Pulmonary artery endothelial cell (primary cell): Measurements from ENCODE around the gene KPNB1. TPM values are rescaled to one million over a fixed set of nuclear protein-coding genes. Genes with fewer than 3 reads are reported as not detected.

ENCODE experiments used
- DNase-seq: peaks from one replicate; pipeline ENCODE4 v3.0.0-alpha.2; 2011; ENCODE audit warnings: low read depth, low spot score
- total RNA-seq: library from RNA; depleted of rRNA; stranded (reverse); fragments of >200 nt; gene quantifications from 2 replicates; pipeline ENCODE4 v1.2.3, GENCODE V29; 2014

KPNB1 gene
- total RNA-seq, result 352 and 589 TPM in 2 replicates

- DNase-seq, result peak; percentile 100
These were observed at the start of gene KPNB1 for GRCh38 chr17:47649153-47649971. Gene KPNB1 (plus strand): TSS chr17:47649919. CDS start chr17:47650245, 326 bp downstream.

- no peak for DNase-seq
These were observed 45.7 kb upstream of the KPNB1 start for GRCh38 chr17:47603830-47604597.

GRCh38 chr17:47604598-47604927 lies 45.2 kb upstream of the KPNB1 start:
- no peak for DNase-seq

- no peak for DNase-seq
These were observed 44.7 kb upstream of the KPNB1 start for GRCh38 chr17:47605011-47605410.

GRCh38 chr17:47607481-47607880 lies 42.2 kb upstream of the KPNB1 start:
- no peak for DNase-seq

- no peak for DNase-seq
These were observed 38.1 kb upstream of the KPNB1 start for GRCh38 chr17:47611372-47612350.

GRCh38 chr17:47615766-47616424 lies 33.8 kb upstream of the KPNB1 start:
- no peak for DNase-seq

- no peak for DNase-seq
These were observed 31.3 kb upstream of the KPNB1 start for GRCh38 chr17:47618410-47618809.

- no peak for DNase-seq
These were observed 29.0 kb upstream of the KPNB1 start for GRCh38 chr17:47620503-47621245.

GRCh38 chr17:47621293-47622179 lies 28.2 kb upstream of the KPNB1 start:
- DNase-seq, result peak; percentile 57

GRCh38 chr17:47622180-47622549 lies 27.6 kb upstream of the KPNB1 start:
- DNase-seq, result no peak

- DNase-seq, result no peak
These were observed 25.0 kb upstream of the KPNB1 start for GRCh38 chr17:47624727-47625068.

GRCh38 chr17:47628014-47628566 lies 21.6 kb upstream of the KPNB1 start:
- no peak for DNase-seq

GRCh38 chr17:47629826-47630225 lies 19.9 kb upstream of the KPNB1 start:
- DNase-seq, result no peak

- no peak for DNase-seq
These were observed 19.1 kb upstream of the KPNB1 start for GRCh38 chr17:47630614-47631013.

- no peak for DNase-seq
These were observed 16.7 kb upstream of the KPNB1 start for GRCh38 chr17:47632991-47633390.

GRCh38 chr17:47633996-47634395 lies 15.7 kb upstream of the KPNB1 start:
- no peak for DNase-seq

- no peak for DNase-seq
These were observed 14.8 kb upstream of the KPNB1 start for GRCh38 chr17:47634870-47635269.

GRCh38 chr17:47635734-47636133 lies 14.0 kb upstream of the KPNB1 start:
- no peak for DNase-seq
